ENCODE data around the gene XAGE1B. TPM values are rescaled to one million over a fixed set of nuclear protein-coding genes. Genes with fewer than 3 reads are reported as not detected.
"Not testable (repeated sequence)": the region's sequence is repeated elsewhere in the genome, so short reads cannot be mapped to it uniquely, and the experiment has no call there.

XAGE1B gene
- total RNA-seq, 2 experiments from 2014 or later: not detected

GRCh38 chrX:52507331-52507730, 9.5 kb downstream of the XAGE1B start:
- peaks cover 2% of the 10 kb centered on the region for H3K27me3 Mint-ChIP-seq (ENCODE audit: low read depth)
- ChIA-PET POLR2A (no interaction called here), CTCF (no interaction called here)
- ATAC-seq: no peak
- no peak for DNase-seq
- no peaks in the 10 kb centered on the region for H3K36me3 Mint-ChIP-seq (ENCODE audit: low read depth)
- no peaks in the 10 kb centered on the region for H3K4me1 Mint-ChIP-seq (ENCODE audit: low read depth)
- no peak overlapping the region for H3K27ac Mint-ChIP-seq
- H3K9me3 Mint-ChIP-seq (ENCODE audit: insufficient read depth): no peaks in the 10 kb centered on the region
- no peak overlapping the region for H3K4me3 Mint-ChIP-seq

GRCh38 chrX:52504551-52504950, 12.3 kb downstream of the XAGE1B start:
- Mint-ChIP-seq H3K4me3 (no peak overlapping the region), H3K27me3 (ENCODE audit: low read depth) (peaks cover 2% of the 10 kb centered on the region), H3K27ac (no peak overlapping the region), H3K4me1 (ENCODE audit: low read depth) (no peaks in the 10 kb centered on the region), H3K9me3 (ENCODE audit: insufficient read depth) (no peaks in the 10 kb centered on the region), H3K36me3 (ENCODE audit: low read depth) (no peaks in the 10 kb centered on the region)
- ChIA-PET CTCF (no interaction called here), POLR2A (no interaction called here)
- ATAC-seq (no peak), DNase-seq (no peak)

- H3K27me3 Mint-ChIP-seq (ENCODE audit: low read depth); H3K36me3 Mint-ChIP-seq (ENCODE audit: low read depth); H3K4me1 Mint-ChIP-seq (ENCODE audit: low read depth); POLR2A ChIA-PET; ATAC-seq; H3K9me3 Mint-ChIP-seq (ENCODE audit: insufficient read depth); CTCF ChIA-PET; H3K27ac Mint-ChIP-seq; H3K4me3 Mint-ChIP-seq; DNase-seq: not testable (repeated sequence)
These were observed 15.5 kb downstream of the XAGE1B start for GRCh38 chrX:52501362-52501761.

- H3K4me1 Mint-ChIP-seq (ENCODE audit: low read depth); H3K27me3 Mint-ChIP-seq (ENCODE audit: low read depth); H3K36me3 Mint-ChIP-seq (ENCODE audit: low read depth); ATAC-seq; POLR2A ChIA-PET; DNase-seq; H3K27ac Mint-ChIP-seq; H3K9me3 Mint-ChIP-seq (ENCODE audit: insufficient read depth); H3K4me3 Mint-ChIP-seq; CTCF ChIA-PET: not testable (repeated sequence)
These were observed 20.5 kb downstream of the XAGE1B start for GRCh38 chrX:52496419-52496772.

GRCh38 chrX:52495545-52496418, 21.1 kb downstream of the XAGE1B start, which contains the start of gene XAGE1A:
XAGE1A (plus strand) TSS chrX:52495808; CDS start chrX:52497362, 1,554 bp downstream.
- ATAC-seq; CTCF ChIA-PET; H3K9me3 Mint-ChIP-seq (ENCODE audit: insufficient read depth); H3K27ac Mint-ChIP-seq; H3K4me3 Mint-ChIP-seq; H3K4me1 Mint-ChIP-seq (ENCODE audit: low read depth); POLR2A ChIA-PET; DNase-seq; H3K27me3 Mint-ChIP-seq (ENCODE audit: low read depth); H3K36me3 Mint-ChIP-seq (ENCODE audit: low read depth): not testable (repeated sequence)

- POLR2A ChIA-PET; H3K36me3 Mint-ChIP-seq (ENCODE audit: low read depth); H3K4me1 Mint-ChIP-seq (ENCODE audit: low read depth); DNase-seq; H3K27me3 Mint-ChIP-seq (ENCODE audit: low read depth); CTCF ChIA-PET; H3K27ac Mint-ChIP-seq; H3K4me3 Mint-ChIP-seq; H3K9me3 Mint-ChIP-seq (ENCODE audit: insufficient read depth); ATAC-seq: not testable (repeated sequence)
These were observed 45.6 kb downstream of the XAGE1B start for GRCh38 chrX:52471301-52471700.

Other genes with a start within 250 kb of the XAGE1B start
- not detected for gene XAGE2, start 148.0 kb downstream of the XAGE1B start, total RNA-seq
- gene XAGE1A, start 21.3 kb downstream of the XAGE1B start, total RNA-seq: not detected
- gene SSX7, start 137.8 kb upstream of the XAGE1B start, total RNA-seq: not detected
- not detected for gene SSX2, start 190.1 kb upstream of the XAGE1B start, total RNA-seq
- gene SSX2B, start 234.2 kb upstream of the XAGE1B start, total RNA-seq: not detected

Measured in activated CD8-positive, alpha-beta T cell treated with anti-CD3 and anti-CD28 coated beads, Interleukin-2, amount 10 ng/mL, durations not matched to agents 7 days and 5 days (primary cell).